ENCODE measurements around the gene FASTKD2. TPM values are rescaled to one million over a fixed set of nuclear protein-coding genes. Genes with fewer than 3 reads are reported as not detected.

The FASTKD2 gene
- total RNA-seq, 2 donors from 2014 or later: 19.5 to 21.4 TPM

- 70% methylated on average over 2 of the region's 2 CpGs for WGBS
- no peak for DNase-seq (ENCODE audit: low spot score)
- Histone ChIP-seq H3K9me3 (no peaks in the 10 kb centered on the region), H3K36me3 (peaks cover 0 to 3% of the 10 kb centered on the region in 2 donors), H3K27me3 (replicated peaks; ENCODE audit: insufficient read depth) (no peaks in the 10 kb centered on the region), H3K27ac (no peak overlapping the region), H3K4me1 (replicated peaks) (no peaks in the 10 kb centered on the region), H3K4me3 (no peak overlapping the region)
- intact Hi-C loops (cut with DNase I): loop anchor here (2.0 kb wide), 1 partner anchor 91 kb away; no protein-coding TSS in a partner anchor
- no peak for TF ChIP-seq POLR2A (IDR thresholded peaks at IDR 0.05)
- TF ChIP-seq CTCF (IDR thresholded peaks at IDR 0.05): no peak
- no peak for TF ChIP-seq POLR2AphosphoS5 (IDR thresholded peaks at IDR 0.05)
Observed at GRCh38 chr2:206783718-206784117, 18.3 kb downstream of the FASTKD2 start.

GRCh38 chr2:206784559-206785353 lies 19.4 kb downstream of the FASTKD2 start:
- TF ChIP-seq POLR2AphosphoS5 (IDR thresholded peaks at IDR 0.05): no peak
- no peak for TF ChIP-seq CTCF (IDR thresholded peaks at IDR 0.05)
- DNase-seq (ENCODE audit: low spot score): no peak
- H3K27me3 ChIP-seq (replicated peaks; ENCODE audit: insufficient read depth): no peaks in the 10 kb centered on the region
- H3K4me3 ChIP-seq: no peak overlapping the region
- no peak overlapping the region for H3K27ac ChIP-seq
- no peaks in the 10 kb centered on the region for H3K4me1 ChIP-seq (replicated peaks)
- H3K9me3 ChIP-seq: no peaks in the 10 kb centered on the region
- intact Hi-C loops (cut with DNase I): no loop called here
- H3K36me3 ChIP-seq: peaks cover 0 to 3% of the 10 kb centered on the region in 2 donors
- WGBS: 82% methylated on average over 7 of the region's 7 CpGs

- Histone ChIP-seq H3K4me3 (no peak overlapping the region), H3K27ac (no peak overlapping the region), H3K27me3 (replicated peaks; ENCODE audit: insufficient read depth) (no peaks in the 10 kb centered on the region), H3K36me3 (peaks cover 0 to 3% of the 10 kb centered on the region in 2 donors), H3K9me3 (no peaks in the 10 kb centered on the region), H3K4me1 (replicated peaks) (no peaks in the 10 kb centered on the region)
- DNase-seq (ENCODE audit: low spot score): no peak
- no peak for TF ChIP-seq POLR2A (IDR thresholded peaks at IDR 0.05)
- intact Hi-C loops (cut with DNase I): no loop called here
- WGBS: 75% methylated on average over 3 of the region's 3 CpGs
Observed at GRCh38 chr2:206790311-206790935, 25.0 kb downstream of the FASTKD2 start.

GRCh38 chr2:206792645-206793044 lies 27.2 kb downstream of the FASTKD2 start:
- Histone ChIP-seq H3K4me1 (replicated peaks) (no peaks in the 10 kb centered on the region), H3K27me3 (replicated peaks; ENCODE audit: insufficient read depth) (no peaks in the 10 kb centered on the region), H3K27ac (no peak overlapping the region), H3K4me3 (no peak overlapping the region), H3K9me3 (no peaks in the 10 kb centered on the region), H3K36me3 (no peaks in the 10 kb centered on the region)
- WGBS: 77% methylated on average over 5 of the region's 5 CpGs
- intact Hi-C loops (cut with DNase I): no loop called here
- DNase-seq (ENCODE audit: low spot score): no peak
- no peak for TF ChIP-seq CTCF (IDR thresholded peaks at IDR 0.05)
- TF ChIP-seq POLR2A (IDR thresholded peaks at IDR 0.05): no peak
- no peak for TF ChIP-seq POLR2AphosphoS5 (IDR thresholded peaks at IDR 0.05)

GRCh38 chr2:206797376-206797775 lies 32.0 kb downstream of the FASTKD2 start:
- H3K36me3 ChIP-seq: no peaks in the 10 kb centered on the region
- no peak for DNase-seq (ENCODE audit: low spot score)
- no peak for TF ChIP-seq POLR2AphosphoS5 (IDR thresholded peaks at IDR 0.05)
- TF ChIP-seq CTCF (IDR thresholded peaks at IDR 0.05): no peak
- no peak for TF ChIP-seq POLR2A (IDR thresholded peaks at IDR 0.05)
- H3K9me3 ChIP-seq: no peaks in the 10 kb centered on the region
- no peak overlapping the region for H3K27ac ChIP-seq
- H3K4me3 ChIP-seq: no peak overlapping the region
- H3K4me1 ChIP-seq (replicated peaks): no peaks in the 10 kb centered on the region
- WGBS: 82% methylated on average over 4 of the region's 4 CpGs
- no peaks in the 10 kb centered on the region for H3K27me3 ChIP-seq (replicated peaks; ENCODE audit: insufficient read depth)
- intact Hi-C loops (cut with DNase I): no loop called here

All from prostate gland (tissue), 2 donors.